NOMO-1 treated with DMSO at 0.1 percent for 48 hours (cell line): Measurements from ENCODE around the gene DNHD1.

Experiments
- DNase-seq: peaks from one replicate; lab custom pipeline; 2025; ENCODE audit not compliant: unreplicated experiment; lab: John Stamatoyannopoulos, UW

Gene DNHD1

GRCh38 chr11:6587360-6587953, 90.4 kb downstream of the DNHD1 start:
- DNase-seq: no peak

GRCh38 chr11:6588018-6588417, 90.9 kb downstream of the DNHD1 start:
- DNase-seq: no peak

GRCh38 chr11:6594142-6594768, 97.2 kb downstream of the DNHD1 start:
- DNase-seq: no peak

DNA sequence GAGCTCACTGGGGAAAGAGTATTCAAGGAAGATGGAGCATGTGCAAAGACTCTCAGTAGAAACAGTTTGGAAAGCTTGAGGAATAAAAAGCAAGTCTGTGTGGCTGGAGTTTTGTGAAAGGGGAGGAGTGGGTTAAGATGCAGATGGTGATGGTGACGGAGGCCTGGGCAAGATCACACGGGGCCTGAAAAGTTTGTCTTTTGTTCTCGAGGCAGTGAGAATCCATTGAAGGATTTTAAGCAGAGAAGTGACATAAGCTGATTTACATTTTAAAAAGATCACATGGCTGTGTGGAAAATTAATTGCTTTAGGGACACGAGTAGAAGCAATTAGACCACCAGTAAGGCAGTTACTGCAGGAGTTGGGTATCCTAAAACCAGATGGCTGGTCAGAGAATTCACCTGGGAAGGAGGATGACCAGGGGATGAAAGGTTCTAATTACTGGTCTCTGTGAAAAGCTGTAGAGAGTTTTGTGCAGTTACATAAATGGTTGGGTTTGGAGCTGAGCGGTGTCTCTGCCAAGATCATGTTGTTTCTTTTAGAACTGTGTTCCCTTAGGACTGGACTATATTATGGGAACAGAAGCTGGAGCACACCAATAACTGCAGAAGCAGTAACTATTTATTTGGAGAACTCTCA, 99.3 kb downstream of the DNHD1 start:
- no peak for DNase-seq

DNA sequence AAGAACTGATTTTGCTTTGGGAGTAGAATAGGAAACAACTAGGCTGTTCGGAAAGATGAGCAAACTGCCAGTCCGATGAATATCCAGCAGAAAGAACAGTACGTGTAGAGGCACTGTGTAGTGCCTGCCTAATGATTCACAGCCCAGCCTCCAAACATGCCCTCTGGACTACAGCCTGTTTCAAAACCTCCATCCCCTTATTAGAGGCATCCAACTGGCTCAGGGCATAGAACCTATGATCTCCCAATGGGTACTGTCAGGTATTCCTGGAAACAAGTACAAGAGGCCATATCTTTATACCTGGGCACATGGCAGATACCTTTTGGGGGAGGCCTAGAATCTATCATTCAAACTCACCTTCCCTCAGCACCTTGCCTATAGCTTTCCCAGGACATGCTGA, 101.5 kb downstream of the DNHD1 start:
- DNase-seq: no peak

GRCh38 chr11:6599449-6599848, 102.4 kb downstream of the DNHD1 start:
- DNase-seq: no peak

GRCh38 chr11:6599881-6600390, 102.9 kb downstream of the DNHD1 start:
- DNase-seq: no peak

DNA sequence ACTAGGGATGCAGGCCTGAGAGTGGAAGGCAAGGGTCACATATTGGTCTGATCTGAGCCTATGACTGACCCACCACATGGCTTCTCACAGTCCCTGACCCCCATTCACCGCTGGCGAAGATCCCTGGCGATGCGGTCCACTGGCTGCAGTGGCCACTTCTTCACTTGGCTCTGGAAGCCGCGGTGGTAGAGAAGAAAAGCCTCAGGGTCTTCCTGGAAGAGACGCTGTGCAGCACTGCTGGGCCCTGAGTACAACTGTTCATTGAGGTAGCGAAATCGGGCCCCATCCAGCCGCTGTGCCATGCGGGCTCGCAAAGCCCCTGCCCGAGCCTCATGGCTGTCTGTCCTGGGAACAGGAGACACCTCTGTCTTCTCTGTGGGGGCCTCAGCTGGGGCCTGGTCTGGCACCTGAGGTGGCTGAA, 104.0 kb downstream of the DNHD1 start:
- no peak for DNase-seq

- peak; percentile 4 for DNase-seq
Observed at GRCh38 chr11:6602096-6602940, 105.2 kb downstream of the DNHD1 start.

GRCh38 chr11:6603287-6604080, 106.4 kb downstream of the DNHD1 start, which contains the start of the genes ILK and RRP8:
TSS of gene ILK (plus strand) at chr11:6603774. CDS start at chr11:6604272, 498 bp downstream.
TSS of gene RRP8 (minus strand) at chr11:6603616. CDS start at chr11:6603502, 114 bp downstream.
- DNase-seq: peak; percentile 81

DNA sequence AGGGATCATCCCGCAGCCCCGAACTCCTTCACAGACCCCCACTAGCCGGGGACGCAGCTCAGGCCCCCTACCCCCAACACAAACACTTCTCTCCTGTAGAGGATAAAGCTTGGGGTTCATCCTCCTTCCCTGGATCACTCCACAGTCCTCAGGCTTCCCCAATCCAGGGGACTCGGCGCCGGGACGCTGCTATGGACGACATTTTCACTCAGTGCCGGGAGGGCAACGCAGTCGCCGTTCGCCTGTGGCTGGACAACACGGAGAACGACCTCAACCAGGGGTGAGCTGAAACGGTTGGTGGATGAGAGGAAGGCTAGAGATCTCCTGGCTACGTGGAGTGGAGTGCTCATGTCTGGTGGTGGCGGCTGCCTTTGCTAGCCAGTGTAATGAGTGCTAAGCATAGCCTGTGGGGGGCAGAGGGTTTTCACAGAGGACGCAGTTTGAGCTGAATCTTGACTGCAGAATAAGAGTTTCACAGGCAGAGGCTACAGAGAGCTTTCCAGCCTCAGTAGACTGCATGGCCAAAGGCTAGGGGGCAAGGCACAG, 107.1 kb downstream of the DNHD1 start:
- DNase-seq: peak; percentile 43

- DNase-seq: peak; percentile 1
Observed at GRCh38 chr11:6604790-6605189, 107.7 kb downstream of the DNHD1 start.

DNA sequence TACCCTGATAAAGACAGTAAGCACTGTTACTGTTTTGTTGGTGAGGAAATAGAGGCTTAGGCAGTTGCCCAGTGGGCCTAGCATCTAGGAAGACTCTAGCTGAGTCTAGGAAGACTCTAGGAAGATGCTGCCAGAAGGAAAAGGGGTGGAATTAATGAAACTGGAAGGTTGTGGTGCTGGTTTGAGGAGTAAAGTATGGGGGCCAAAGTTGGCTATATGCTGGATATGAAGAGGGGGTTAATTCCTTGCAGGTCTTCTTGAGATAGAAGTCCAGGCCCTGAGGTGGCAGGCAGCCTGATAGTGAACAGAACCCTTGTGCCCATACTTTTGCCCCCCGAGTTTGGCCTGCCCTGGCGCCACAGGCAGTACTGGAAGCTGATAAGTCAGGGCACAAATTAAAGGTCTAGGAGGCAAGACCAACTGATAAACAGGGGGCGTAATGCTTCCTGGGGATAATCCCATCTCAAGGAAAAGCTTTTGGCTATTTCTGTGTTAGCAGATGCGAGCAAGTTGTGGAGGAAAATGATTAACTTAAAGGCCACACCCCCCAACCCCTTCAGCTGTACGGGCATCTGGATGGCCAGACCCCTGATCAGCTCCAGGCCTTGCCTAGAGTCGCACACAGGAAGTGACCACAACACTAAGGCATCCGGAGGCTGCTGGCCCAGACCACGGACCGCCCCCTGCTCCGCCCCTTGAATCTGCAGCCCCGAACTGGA, 109.5 kb downstream of the DNHD1 start:
- peak; percentile 56 for DNase-seq

GRCh38 chr11:6607190-6607795, 110.2 kb downstream of the DNHD1 start:
- DNase-seq: no peak

GRCh38 chr11:6608011-6608410, 110.9 kb downstream of the DNHD1 start:
- no peak for DNase-seq

GRCh38 chr11:6608726-6609501, 111.8 kb downstream of the DNHD1 start:
- no peak for DNase-seq

DNA sequence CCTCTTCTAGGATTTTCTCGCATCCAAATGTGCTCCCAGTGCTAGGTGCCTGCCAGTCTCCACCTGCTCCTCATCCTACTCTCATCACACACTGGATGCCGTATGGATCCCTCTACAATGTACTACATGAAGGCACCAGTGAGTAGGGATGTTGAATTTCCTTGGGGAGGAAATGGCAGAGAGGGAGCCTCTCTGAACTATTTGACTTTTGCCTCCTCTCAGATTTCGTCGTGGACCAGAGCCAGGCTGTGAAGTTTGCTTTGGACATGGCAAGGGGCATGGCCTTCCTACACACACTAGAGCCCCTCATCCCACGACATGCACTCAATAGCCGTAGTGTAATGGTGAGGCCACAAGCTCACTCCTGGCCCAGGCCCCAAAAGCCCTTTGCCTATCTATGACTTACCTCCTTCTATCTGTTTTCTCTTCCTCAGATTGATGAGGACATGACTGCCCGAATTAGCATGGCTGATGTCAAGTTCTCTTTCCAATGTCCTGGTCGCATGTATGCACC, 112.5 kb downstream of the DNHD1 start:
- DNase-seq: no peak

DNA sequence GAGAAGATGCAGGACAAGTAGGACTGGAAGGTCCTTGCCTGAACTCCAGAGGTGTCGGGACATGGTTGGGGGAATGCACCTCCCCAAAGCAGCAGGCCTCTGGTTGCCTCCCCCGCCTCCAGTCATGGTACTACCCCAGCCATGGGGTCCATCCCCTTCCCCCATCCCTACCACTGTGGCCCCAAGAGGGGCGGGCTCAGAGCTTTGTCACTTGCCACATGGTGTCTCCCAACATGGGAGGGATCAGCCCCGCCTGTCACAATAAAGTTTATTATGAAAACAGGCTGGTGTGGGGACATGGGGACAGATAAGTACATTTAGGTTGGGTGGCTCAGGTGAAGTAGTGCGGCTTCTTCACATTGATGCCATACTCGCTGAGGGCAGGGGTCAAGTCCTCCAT, 113.5 kb downstream of the DNHD1 start:
- no peak for DNase-seq
